ENCODE results near the gene NKAIN1. TPM values are rescaled to one million over a fixed set of nuclear protein-coding genes. Genes with fewer than 3 reads are reported as not detected.

Gene NKAIN1
- total and polyA plus RNA-seq, 2 experiments from 2014 or later, result 14.7 to 56.7 TPM

DNA sequence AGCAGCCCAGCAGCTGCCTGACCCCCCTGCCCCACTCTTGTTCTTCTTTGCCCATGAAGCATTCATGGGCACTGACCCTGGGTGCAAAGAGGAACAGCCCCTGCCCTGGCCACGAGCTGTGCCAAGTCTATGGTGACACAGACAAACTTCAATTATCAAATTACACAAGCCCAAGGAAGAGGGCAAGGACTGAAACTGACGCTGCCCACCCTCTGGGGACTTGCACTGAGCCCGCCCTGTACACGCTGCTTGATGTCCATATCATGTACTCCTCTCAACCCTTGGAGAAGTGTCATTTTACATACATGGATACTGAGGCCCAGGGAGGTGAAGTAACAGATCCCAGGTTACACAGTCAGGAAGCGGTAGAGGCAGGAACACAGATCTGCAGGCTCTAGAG lies 32.1 kb downstream of the NKAIN1 start (continued):
- no peak for TF ChIP-seq ZNF462 (CRISPR knock-in tag; IDR thresholded peaks at IDR 0.05)
- TF ChIP-seq NANOG (IDR thresholded peaks at IDR 0.05; ENCODE audit: borderline replicate concordance), result no peak
- TF ChIP-seq POLR2AphosphoS5 (IDR thresholded peaks at IDR 0.05; ENCODE audit: low read depth), result no peak
- TF ChIP-seq EZH2 (IDR thresholded peaks at IDR 0.05; ENCODE audit: low read depth, unreplicated experiment), result no peak
- TF ChIP-seq ZNF114 (CRISPR knock-in tag; IDR thresholded peaks at IDR 0.05), result no peak
- TF ChIP-seq EZH2phosphoT487 (IDR thresholded peaks at IDR 0.05; ENCODE audit: unreplicated experiment), result no peak
- no peak for TF ChIP-seq REST (IDR thresholded peaks at IDR 0.05; ENCODE audit: unreplicated experiment)
- TF ChIP-seq ETS1 (IDR thresholded peaks at IDR 0.05), result no peak
- no peak for TF ChIP-seq CTCF (conservative IDR thresholded peaks at IDR 0.05; ENCODE audit: low read depth in 2 of 2)

Data from GM23338 (cell line).